ENCODE data around the gene DEF6. TPM values are rescaled to one million over a fixed set of nuclear protein-coding genes. Genes with fewer than 3 reads are reported as not detected.

The DEF6 gene
- total RNA-seq, 1 experiment from 2014 or later, result 11.3 TPM

- H3K27ac Mint-ChIP-seq, result no peak overlapping the region
- no peaks in the 10 kb centered on the region for H3K9me3 Mint-ChIP-seq
- TF ChIP-seq FOXK1 (CRISPR knock-in tag; IDR thresholded peaks at IDR 0.05) (no peak), OVOL2 (CRISPR knock-in tag; IDR thresholded peaks at IDR 0.05; ENCODE audit: borderline replicate concordance) (no peak), ZNF138 (CRISPR knock-in tag; conservative IDR thresholded peaks at IDR 0.05) (no peak), SMAD3 (CRISPR knock-in tag; IDR thresholded peaks at IDR 0.05; ENCODE audit: borderline replicate concordance) (no peak), CREB1 (CRISPR knock-in tag; IDR thresholded peaks at IDR 0.05) (no peak), KAT7 (CRISPR knock-in tag; IDR thresholded peaks at IDR 0.05; ENCODE audit: borderline replicate concordance) (no peak), E2F1 (CRISPR knock-in tag; IDR thresholded peaks at IDR 0.05) (no peak), NFATC4 (CRISPR knock-in tag; IDR thresholded peaks at IDR 0.05) (no peak), TEAD1 (CRISPR knock-in tag; IDR thresholded peaks at IDR 0.05) (no peak), NFYB (CRISPR knock-in tag; conservative IDR thresholded peaks at IDR 0.05; ENCODE audit: low read depth) (no peak)
- TF ChIP-seq, protein P1, sequence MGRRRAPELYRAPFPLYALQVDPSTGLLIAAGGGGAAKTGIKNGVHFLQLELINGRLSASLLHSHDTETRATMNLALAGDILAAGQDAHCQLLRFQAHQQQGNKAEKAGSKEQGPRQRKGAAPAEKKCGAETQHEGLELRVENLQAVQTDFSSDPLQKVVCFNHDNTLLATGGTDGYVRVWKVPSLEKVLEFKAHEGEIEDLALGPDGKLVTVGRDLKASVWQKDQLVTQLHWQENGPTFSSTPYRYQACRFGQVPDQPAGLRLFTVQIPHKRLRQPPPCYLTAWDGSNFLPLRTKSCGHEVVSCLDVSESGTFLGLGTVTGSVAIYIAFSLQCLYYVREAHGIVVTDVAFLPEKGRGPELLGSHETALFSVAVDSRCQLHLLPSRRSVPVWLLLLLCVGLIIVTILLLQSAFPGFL (CRISPR knock-in tag; IDR thresholded peaks at IDR 0.05; ENCODE audit: borderline replicate concordance), result no peak
- TF ChIP-seq, protein P2, sequence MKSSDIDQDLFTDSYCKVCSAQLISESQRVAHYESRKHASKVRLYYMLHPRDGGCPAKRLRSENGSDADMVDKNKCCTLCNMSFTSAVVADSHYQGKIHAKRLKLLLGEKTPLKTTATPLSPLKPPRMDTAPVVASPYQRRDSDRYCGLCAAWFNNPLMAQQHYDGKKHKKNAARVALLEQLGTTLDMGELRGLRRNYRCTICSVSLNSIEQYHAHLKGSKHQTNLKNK (CRISPR knock-in tag; IDR thresholded peaks at IDR 0.05), result no peak
- TF ChIP-seq, protein P3, sequence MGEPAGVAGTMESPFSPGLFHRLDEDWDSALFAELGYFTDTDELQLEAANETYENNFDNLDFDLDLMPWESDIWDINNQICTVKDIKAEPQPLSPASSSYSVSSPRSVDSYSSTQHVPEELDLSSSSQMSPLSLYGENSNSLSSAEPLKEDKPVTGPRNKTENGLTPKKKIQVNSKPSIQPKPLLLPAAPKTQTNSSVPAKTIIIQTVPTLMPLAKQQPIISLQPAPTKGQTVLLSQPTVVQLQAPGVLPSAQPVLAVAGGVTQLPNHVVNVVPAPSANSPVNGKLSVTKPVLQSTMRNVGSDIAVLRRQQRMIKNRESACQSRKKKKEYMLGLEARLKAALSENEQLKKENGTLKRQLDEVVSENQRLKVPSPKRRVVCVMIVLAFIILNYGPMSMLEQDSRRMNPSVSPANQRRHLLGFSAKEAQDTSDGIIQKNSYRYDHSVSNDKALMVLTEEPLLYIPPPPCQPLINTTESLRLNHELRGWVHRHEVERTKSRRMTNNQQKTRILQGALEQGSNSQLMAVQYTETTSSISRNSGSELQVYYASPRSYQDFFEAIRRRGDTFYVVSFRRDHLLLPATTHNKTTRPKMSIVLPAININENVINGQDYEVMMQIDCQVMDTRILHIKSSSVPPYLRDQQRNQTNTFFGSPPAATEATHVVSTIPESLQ (CRISPR knock-in tag; IDR thresholded peaks at IDR 0.05), result no peak
- TF ChIP-seq, protein P4, sequence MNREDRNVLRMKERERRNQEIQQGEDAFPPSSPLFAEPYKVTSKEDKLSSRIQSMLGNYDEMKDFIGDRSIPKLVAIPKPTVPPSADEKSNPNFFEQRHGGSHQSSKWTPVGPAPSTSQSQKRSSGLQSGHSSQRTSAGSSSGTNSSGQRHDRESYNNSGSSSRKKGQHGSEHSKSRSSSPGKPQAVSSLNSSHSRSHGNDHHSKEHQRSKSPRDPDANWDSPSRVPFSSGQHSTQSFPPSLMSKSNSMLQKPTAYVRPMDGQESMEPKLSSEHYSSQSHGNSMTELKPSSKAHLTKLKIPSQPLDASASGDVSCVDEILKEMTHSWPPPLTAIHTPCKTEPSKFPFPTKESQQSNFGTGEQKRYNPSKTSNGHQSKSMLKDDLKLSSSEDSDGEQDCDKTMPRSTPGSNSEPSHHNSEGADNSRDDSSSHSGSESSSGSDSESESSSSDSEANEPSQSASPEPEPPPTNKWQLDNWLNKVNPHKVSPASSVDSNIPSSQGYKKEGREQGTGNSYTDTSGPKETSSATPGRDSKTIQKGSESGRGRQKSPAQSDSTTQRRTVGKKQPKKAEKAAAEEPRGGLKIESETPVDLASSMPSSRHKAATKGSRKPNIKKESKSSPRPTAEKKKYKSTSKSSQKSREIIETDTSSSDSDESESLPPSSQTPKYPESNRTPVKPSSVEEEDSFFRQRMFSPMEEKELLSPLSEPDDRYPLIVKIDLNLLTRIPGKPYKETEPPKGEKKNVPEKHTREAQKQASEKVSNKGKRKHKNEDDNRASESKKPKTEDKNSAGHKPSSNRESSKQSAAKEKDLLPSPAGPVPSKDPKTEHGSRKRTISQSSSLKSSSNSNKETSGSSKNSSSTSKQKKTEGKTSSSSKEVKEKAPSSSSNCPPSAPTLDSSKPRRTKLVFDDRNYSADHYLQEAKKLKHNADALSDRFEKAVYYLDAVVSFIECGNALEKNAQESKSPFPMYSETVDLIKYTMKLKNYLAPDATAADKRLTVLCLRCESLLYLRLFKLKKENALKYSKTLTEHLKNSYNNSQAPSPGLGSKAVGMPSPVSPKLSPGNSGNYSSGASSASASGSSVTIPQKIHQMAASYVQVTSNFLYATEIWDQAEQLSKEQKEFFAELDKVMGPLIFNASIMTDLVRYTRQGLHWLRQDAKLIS (CRISPR knock-in tag; IDR thresholded peaks at IDR 0.05; ENCODE audit: borderline replicate concordance), result no peak
- TF ChIP-seq, protein P5, sequence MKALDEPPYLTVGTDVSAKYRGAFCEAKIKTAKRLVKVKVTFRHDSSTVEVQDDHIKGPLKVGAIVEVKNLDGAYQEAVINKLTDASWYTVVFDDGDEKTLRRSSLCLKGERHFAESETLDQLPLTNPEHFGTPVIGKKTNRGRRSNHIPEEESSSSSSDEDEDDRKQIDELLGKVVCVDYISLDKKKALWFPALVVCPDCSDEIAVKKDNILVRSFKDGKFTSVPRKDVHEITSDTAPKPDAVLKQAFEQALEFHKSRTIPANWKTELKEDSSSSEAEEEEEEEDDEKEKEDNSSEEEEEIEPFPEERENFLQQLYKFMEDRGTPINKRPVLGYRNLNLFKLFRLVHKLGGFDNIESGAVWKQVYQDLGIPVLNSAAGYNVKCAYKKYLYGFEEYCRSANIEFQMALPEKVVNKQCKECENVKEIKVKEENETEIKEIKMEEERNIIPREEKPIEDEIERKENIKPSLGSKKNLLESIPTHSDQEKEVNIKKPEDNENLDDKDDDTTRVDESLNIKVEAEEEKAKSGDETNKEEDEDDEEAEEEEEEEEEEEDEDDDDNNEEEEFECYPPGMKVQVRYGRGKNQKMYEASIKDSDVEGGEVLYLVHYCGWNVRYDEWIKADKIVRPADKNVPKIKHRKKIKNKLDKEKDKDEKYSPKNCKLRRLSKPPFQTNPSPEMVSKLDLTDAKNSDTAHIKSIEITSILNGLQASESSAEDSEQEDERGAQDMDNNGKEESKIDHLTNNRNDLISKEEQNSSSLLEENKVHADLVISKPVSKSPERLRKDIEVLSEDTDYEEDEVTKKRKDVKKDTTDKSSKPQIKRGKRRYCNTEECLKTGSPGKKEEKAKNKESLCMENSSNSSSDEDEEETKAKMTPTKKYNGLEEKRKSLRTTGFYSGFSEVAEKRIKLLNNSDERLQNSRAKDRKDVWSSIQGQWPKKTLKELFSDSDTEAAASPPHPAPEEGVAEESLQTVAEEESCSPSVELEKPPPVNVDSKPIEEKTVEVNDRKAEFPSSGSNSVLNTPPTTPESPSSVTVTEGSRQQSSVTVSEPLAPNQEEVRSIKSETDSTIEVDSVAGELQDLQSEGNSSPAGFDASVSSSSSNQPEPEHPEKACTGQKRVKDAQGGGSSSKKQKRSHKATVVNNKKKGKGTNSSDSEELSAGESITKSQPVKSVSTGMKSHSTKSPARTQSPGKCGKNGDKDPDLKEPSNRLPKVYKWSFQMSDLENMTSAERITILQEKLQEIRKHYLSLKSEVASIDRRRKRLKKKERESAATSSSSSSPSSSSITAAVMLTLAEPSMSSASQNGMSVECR (CRISPR knock-in tag; IDR thresholded peaks at IDR 0.05; ENCODE audit: borderline replicate concordance), result no peak
- POLR2A ChIA-PET, result no interaction called here
- H3K27me3 Mint-ChIP-seq (ENCODE audit: low read depth), result no peaks in the 10 kb centered on the region; the same call in 1 of the 2 replicates
- peaks cover 2% of the 10 kb centered on the region; the same call in 1 of the 2 replicates for H3K36me3 Mint-ChIP-seq
- ATAC-seq, result no peak
- no peak overlapping the region for H3K4me3 Mint-ChIP-seq
- H3K4me1 Mint-ChIP-seq, result no peaks in the 10 kb centered on the region
- CTCF ChIA-PET, result interaction anchor here (0.5 to 1.2 kb wide), 2 partner anchors 162 to 235 kb away, joined by 3 to 5 read pairs; no protein-coding TSS in a partner anchor
- DNase-seq (ENCODE audit: low spot score), result no peak
Measured at GRCh38 chr6:35287671-35288396, 9.8 kb upstream of the DEF6 start.
